RWPE2 (cell line): ENCODE data around the gene GALNT18.
A peak's percentile ranks its signal among the peaks of the same experiment; 100 is the strongest.

Experiments
- ATAC-seq: fragments of 200-7000 bp; cut with Tn5 transposase; 3 replicates; pipeline ENCODE4 v1.9.1; 2021; ENCODE audit warnings: low read depth
- DNase-seq: peaks from one replicate; pipeline ENCODE4 v3.0.0-alpha.2; 2020; ENCODE audit warnings: low spot score
- H3K27ac ChIP-seq: fragments of 450-650 bp; 2 replicates; pipeline ENCODE4 v1.5.1; 2017; ENCODE audit warnings: mild to moderate bottlenecking; ENCODE audit not compliant: poor library complexity, severe bottlenecking
- H3K27me3 ChIP-seq: fragments of 250-450 bp; sonication (Bioruptor Pico); 2 replicates; pipeline ENCODE4 v1.5.1; 2021; ENCODE audit warnings: mild to moderate bottlenecking, moderate library complexity; ENCODE audit not compliant: insufficient read depth, poor library complexity, severe bottlenecking
- H3K36me3 ChIP-seq: fragments of 250-450 bp; sonication (Bioruptor Pico); 2 replicates; pipeline ENCODE4 v1.5.1; 2020; ENCODE audit warnings: low read depth, mild to moderate bottlenecking, moderate library complexity
- H3K4me1 ChIP-seq: fragments of 250-450 bp; sonication (Bioruptor Pico); 2 replicates; pipeline ENCODE4 v1.5.1; 2021; ENCODE audit warnings: mild to moderate bottlenecking, moderate library complexity; ENCODE audit not compliant: insufficient read depth, poor library complexity, severe bottlenecking
- H3K4me3 ChIP-seq: fragments of 250-450 bp; sonication (Bioruptor Pico); 2 replicates; pipeline ENCODE4 v1.5.1; 2021; ENCODE audit warnings: mild to moderate bottlenecking, moderate library complexity; ENCODE audit not compliant: severe bottlenecking
- H3K9me3 ChIP-seq: fragments of 250-450 bp; sonication (Bioruptor Pico); 2 replicates; pipeline ENCODE4 v1.5.1; 2021; ENCODE audit warnings: mild to moderate bottlenecking, moderate library complexity; ENCODE audit not compliant: severe bottlenecking
- TF ChIP-seq, protein P1 (sequence below): fragments of 450-650 bp; IDR thresholded peaks from one replicate; pipeline ENCODE4 v1.5.1; 2017; ENCODE audit warnings: mild to moderate bottlenecking, moderate library complexity; ENCODE audit not compliant: poor library complexity, severe bottlenecking

Gene GALNT18

DNA sequence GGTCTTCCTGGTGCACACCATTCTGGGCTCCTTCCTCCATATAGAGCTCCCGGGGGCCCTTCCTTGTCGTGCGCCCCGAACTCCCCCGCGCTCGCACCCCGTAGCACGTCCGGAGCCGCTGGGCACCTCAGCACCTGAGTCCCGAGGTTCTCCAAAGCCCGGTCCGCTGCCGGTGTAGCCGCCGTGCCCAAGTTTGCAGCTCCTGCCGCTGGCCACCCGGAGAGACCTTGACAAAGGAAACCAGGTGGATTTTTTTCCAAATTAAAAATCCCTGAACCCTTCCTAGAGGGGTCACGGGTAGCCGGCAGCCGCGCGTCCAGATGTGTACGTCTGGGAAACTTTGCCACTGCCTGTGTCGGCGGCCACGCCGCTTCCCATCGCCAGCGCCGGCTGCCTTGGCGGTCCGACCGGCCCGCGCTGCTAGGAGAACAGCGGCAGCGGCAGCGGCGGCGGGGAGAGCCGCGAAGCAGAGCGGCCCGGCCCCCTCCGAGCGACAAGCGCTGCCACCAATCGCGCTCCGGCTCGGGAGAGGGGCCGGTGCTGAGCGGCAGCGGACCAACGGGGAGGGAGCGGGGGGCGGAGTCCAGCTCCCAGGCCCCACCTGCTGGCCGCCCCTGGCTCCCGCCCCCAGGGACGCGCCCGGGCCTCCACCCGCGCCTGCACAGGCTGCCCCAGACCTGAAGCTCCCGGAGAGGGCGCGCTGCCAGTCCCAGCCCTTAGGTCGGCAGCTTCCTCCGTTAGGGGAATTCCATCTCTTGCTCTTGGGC, at the start of gene GALNT18:
GALNT18 (minus strand) TSS at position 433 of the 767 bp plus-strand sequence.
- no peaks in the 10 kb centered on the region for H3K36me3 ChIP-seq
- no peaks in the 10 kb centered on the region for H3K27me3 ChIP-seq
- peak within 1 kb of the TSS; percentile 6 for H3K27ac ChIP-seq
- H3K4me1 ChIP-seq: peaks cover 3% of the 10 kb centered on the region
- ATAC-seq (peak; percentile 88), DNase-seq (peak; percentile 92)
- H3K9me3 ChIP-seq: no peaks in the 10 kb centered on the region
- TF ChIP-seq, protein P1, sequence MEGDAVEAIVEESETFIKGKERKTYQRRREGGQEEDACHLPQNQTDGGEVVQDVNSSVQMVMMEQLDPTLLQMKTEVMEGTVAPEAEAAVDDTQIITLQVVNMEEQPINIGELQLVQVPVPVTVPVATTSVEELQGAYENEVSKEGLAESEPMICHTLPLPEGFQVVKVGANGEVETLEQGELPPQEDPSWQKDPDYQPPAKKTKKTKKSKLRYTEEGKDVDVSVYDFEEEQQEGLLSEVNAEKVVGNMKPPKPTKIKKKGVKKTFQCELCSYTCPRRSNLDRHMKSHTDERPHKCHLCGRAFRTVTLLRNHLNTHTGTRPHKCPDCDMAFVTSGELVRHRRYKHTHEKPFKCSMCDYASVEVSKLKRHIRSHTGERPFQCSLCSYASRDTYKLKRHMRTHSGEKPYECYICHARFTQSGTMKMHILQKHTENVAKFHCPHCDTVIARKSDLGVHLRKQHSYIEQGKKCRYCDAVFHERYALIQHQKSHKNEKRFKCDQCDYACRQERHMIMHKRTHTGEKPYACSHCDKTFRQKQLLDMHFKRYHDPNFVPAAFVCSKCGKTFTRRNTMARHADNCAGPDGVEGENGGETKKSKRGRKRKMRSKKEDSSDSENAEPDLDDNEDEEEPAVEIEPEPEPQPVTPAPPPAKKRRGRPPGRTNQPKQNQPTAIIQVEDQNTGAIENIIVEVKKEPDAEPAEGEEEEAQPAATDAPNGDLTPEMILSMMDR: peak; percentile 45
- peak within 1 kb of the TSS; percentile 45 for H3K4me3 ChIP-seq

DNA sequence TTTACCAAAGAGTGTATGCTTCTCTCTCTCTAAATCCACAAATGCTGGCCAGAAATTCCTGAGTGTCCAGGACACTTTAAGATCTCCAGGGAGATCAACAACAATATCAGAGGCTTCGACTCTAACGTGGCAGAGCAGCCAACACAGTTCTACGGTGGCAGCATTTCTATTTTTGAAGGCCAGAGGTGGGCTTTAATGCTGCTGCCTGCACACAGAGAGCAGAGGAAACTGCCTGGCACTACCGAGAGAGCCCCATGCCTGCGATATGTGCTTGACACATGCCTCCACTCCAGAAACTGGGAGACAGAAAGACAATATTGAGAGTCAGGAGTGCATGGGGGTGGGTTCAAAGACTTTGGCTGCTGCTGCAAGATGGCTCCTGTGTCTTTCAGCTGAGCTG, 48.8 kb upstream of the GALNT18 start:
- Histone ChIP-seq H3K27ac (no peak overlapping the region), H3K4me3 (no peak overlapping the region), H3K36me3 (no peaks in the 10 kb centered on the region), H3K4me1 (no peaks in the 10 kb centered on the region), H3K9me3 (no peaks in the 10 kb centered on the region), H3K27me3 (peaks cover 3% of the 10 kb centered on the region)
- TF ChIP-seq, protein P1: no peak
- DNase-seq: no peak
- ATAC-seq: no peak

DNA sequence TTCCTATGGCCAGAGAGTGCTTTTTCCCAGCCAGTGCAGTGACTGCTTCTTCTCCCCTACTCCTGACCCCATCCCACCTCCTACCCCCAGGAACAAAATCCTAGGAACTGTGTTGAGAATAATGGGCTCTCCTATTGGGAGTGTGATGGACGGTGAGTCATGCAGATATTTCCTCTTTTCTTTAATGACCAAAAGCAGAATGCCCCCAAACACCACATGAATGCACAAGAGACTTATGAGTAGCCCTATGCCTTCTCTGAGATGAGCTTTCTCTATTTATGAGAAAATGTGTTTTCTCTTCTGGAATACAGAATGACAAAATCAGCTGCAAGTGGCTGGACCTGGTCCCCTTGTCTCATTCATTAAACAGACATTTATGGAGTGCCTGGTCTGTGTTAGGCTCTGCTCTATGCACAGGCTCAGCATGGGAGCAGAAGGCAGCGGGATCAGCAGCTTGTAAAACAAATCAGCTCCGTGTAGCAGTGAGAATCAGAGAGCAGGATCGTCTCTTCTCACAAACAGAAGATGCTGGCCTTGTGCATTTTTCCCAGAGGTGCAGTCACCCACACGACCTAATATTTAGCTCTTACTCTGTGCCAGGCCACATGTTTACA, 47.5 kb upstream of the GALNT18 start:
- ATAC-seq: no peak
- Histone ChIP-seq H3K9me3 (no peaks in the 10 kb centered on the region), H3K27me3 (peaks cover 3% of the 10 kb centered on the region), H3K36me3 (no peaks in the 10 kb centered on the region), H3K27ac (no peak overlapping the region), H3K4me3 (no peak overlapping the region), H3K4me1 (no peaks in the 10 kb centered on the region)
- DNase-seq: no peak
- TF ChIP-seq, protein P1: no peak

DNA sequence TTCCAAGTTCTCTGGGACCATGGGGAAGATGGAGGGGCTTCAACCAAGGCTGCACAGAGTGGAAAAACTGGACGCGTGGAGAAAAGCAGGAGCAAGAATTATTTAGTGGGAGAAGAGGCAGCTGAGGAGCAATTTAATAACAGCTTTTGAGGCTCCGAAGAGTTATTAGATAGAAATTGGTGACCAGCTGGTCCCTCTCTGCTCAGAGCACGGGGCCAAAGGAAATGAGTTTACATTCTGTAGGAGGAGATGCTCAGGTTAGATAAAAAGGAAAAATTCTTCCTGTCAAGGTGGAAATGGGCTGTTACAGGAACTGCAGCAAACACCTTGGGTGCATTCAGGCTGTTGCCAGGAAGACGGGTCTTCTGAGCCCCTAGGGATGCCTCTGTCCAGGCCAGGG, 47.0 kb upstream of the GALNT18 start:
- Histone ChIP-seq H3K4me3 (no peak overlapping the region), H3K36me3 (no peaks in the 10 kb centered on the region), H3K9me3 (no peaks in the 10 kb centered on the region), H3K27me3 (peaks cover 7% of the 10 kb centered on the region), H3K4me1 (no peaks in the 10 kb centered on the region), H3K27ac (no peak overlapping the region)
- TF ChIP-seq, protein P1: no peak
- DNase-seq (no peak), ATAC-seq (no peak)

DNA sequence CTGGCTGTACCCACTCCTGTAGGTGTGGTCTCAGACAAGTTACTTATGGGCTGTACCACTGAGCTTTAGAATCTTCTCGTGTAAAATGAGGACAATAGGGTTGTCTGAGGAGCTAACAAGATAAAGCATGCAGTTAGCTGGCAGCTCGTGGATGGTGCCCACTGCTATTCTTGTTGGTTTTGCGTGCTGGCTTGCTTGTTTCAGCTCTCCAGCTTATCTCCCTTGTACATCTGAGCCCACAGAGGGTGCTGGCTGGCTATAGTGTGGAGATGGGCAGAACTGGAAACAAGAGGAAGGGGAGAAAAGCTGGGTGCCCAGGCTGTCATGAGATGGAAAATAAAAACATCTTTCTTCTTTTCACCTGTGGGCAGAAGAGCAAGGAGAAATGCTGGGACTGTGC, 46.5 kb upstream of the GALNT18 start:
- H3K36me3 ChIP-seq: no peaks in the 10 kb centered on the region
- TF ChIP-seq, protein P1: no peak
- no peaks in the 10 kb centered on the region for H3K9me3 ChIP-seq
- no peak for ATAC-seq
- H3K4me3 ChIP-seq: no peak overlapping the region
- no peak for DNase-seq
- H3K27me3 ChIP-seq: peaks cover 8% of the 10 kb centered on the region
- H3K27ac ChIP-seq: no peak overlapping the region
- H3K4me1 ChIP-seq: no peaks in the 10 kb centered on the region
